WERI-Rb-1 (cell line): ENCODE results near the gene UBR1.

Source experiments
- DNase-seq: peaks from one replicate; pipeline ENCODE4 v3.0.0-alpha.2; 2020
- H3K27ac ChIP-seq: fragments of 250-450 bp; sonication (Bioruptor Pico); 2 replicates; pipeline ENCODE4 v1.5.1; 2020; ENCODE audit warnings: mild to moderate bottlenecking, moderate library complexity
- H3K27me3 ChIP-seq: fragments of 250-450 bp; sonication (Bioruptor Pico); 2 replicates; pipeline ENCODE4 v1.5.1; 2021; ENCODE audit warnings: mild to moderate bottlenecking, low read depth, moderate library complexity; ENCODE audit not compliant: insufficient read depth, severe bottlenecking
- H3K36me3 ChIP-seq: fragments of 250-450 bp; sonication (Bioruptor Pico); 2 replicates; pipeline ENCODE4 v1.5.1; 2020; ENCODE audit warnings: mild to moderate bottlenecking, moderate library complexity
- H3K4me3 ChIP-seq: 2 replicates; pipeline ENCODE4 v1.5.1; 2011; ENCODE audit warnings: low read depth, mild to moderate bottlenecking, control low read depth, low read length
- H3K9me3 ChIP-seq: fragments of 250-450 bp; sonication (Bioruptor Pico); 2 replicates; pipeline ENCODE4 v1.5.1; 2021; ENCODE audit warnings: mild to moderate bottlenecking, moderate library complexity; ENCODE audit not compliant: severe bottlenecking
- CTCF ChIP-seq: IDR thresholded peaks from 2 replicates; pipeline ENCODE4 v1.5.1; 2011; ENCODE audit warnings: low read depth, mild to moderate bottlenecking, control low read depth, inconsistent platforms, low read length

UBR1 gene

GRCh38 chr15:43093026-43093425, 12.8 kb downstream of the UBR1 start:
- Histone ChIP-seq H3K9me3 (no peaks in the 10 kb centered on the region), H3K4me3 (no peak overlapping the region), H3K36me3 (peaks cover 19% of the 10 kb centered on the region), H3K27ac (no peak overlapping the region), H3K27me3 (no peaks in the 10 kb centered on the region)
- no peak for DNase-seq
- no peak for TF ChIP-seq CTCF

- H3K27me3 ChIP-seq: no peaks in the 10 kb centered on the region
- H3K36me3 ChIP-seq: peaks cover 9% of the 10 kb centered on the region
- no peaks in the 10 kb centered on the region for H3K9me3 ChIP-seq
- no peak overlapping the region for H3K27ac ChIP-seq
- H3K4me3 ChIP-seq: no peak overlapping the region
- no peak for DNase-seq
- TF ChIP-seq CTCF: no peak
These were observed 14.0 kb downstream of the UBR1 start for GRCh38 chr15:43091859-43092258.

- peaks cover 37% of the 10 kb centered on the region for H3K36me3 ChIP-seq
- TF ChIP-seq CTCF: no peak
- no peaks in the 10 kb centered on the region for H3K9me3 ChIP-seq
- no peak overlapping the region for H3K4me3 ChIP-seq
- no peak overlapping the region for H3K27ac ChIP-seq
- H3K27me3 ChIP-seq: no peaks in the 10 kb centered on the region
- no peak for DNase-seq
These were observed 19.3 kb downstream of the UBR1 start for GRCh38 chr15:43086551-43086950.

- no peak for TF ChIP-seq CTCF
- Histone ChIP-seq H3K4me3 (no peak overlapping the region), H3K36me3 (peaks cover 33% of the 10 kb centered on the region), H3K27ac (no peak overlapping the region), H3K27me3 (no peaks in the 10 kb centered on the region), H3K9me3 (no peaks in the 10 kb centered on the region)
- no peak for DNase-seq
These were observed 19.9 kb downstream of the UBR1 start for GRCh38 chr15:43085921-43086320.

GRCh38 chr15:43082509-43082908, 23.3 kb downstream of the UBR1 start:
- Histone ChIP-seq H3K36me3 (peaks cover 44% of the 10 kb centered on the region), H3K27me3 (no peaks in the 10 kb centered on the region), H3K27ac (no peak overlapping the region), H3K4me3 (no peak overlapping the region), H3K9me3 (no peaks in the 10 kb centered on the region)
- DNase-seq: no peak
- TF ChIP-seq CTCF: no peak

GRCh38 chr15:43081283-43081682, 24.6 kb downstream of the UBR1 start:
- peaks cover 44% of the 10 kb centered on the region for H3K36me3 ChIP-seq
- no peaks in the 10 kb centered on the region for H3K27me3 ChIP-seq
- no peaks in the 10 kb centered on the region for H3K9me3 ChIP-seq
- no peak for DNase-seq
- H3K27ac ChIP-seq: no peak overlapping the region
- no peak overlapping the region for H3K4me3 ChIP-seq
- TF ChIP-seq CTCF: no peak
